Activated T-cell treated with anti-CD3 and anti-CD28 coated beads, Interleukin-2, amount 50 U/mL, for 24 hours (primary cell): Measurements from ENCODE around the gene DRAXIN.
"Not testable (repeated sequence)": the region's sequence is repeated elsewhere in the genome, so short reads cannot be mapped to it uniquely, and the experiment has no call there.

ENCODE experiments used
- DNase-seq: peaks from one replicate; pipeline ENCODE4 v3.0.0-alpha.2; 2020
- H3K27ac Mint-ChIP-seq: 2 replicates; pipeline ENCODE4 v1.8.0; 2020; ENCODE audit warnings: mild to moderate bottlenecking, mixed read lengths
- H3K27me3 Mint-ChIP-seq: 2 replicates; pipeline ENCODE4 v1.8.0; 2020; ENCODE audit warnings: mixed read lengths
- H3K36me3 Mint-ChIP-seq: 2 replicates; pipeline ENCODE4 v1.8.0; 2020; ENCODE audit warnings: low read depth, mixed read lengths
- H3K4me1 Mint-ChIP-seq: 2 replicates; pipeline ENCODE4 v1.8.0; 2020; ENCODE audit warnings: low read depth, mixed read lengths
- H3K4me3 Mint-ChIP-seq: 2 replicates; pipeline ENCODE4 v1.8.0; 2020; ENCODE audit warnings: mild to moderate bottlenecking, moderate library complexity, mixed read lengths
- H3K9me3 Mint-ChIP-seq: 2 replicates; pipeline ENCODE4 v1.8.0; 2020; ENCODE audit warnings: mixed read lengths

Gene DRAXIN, protein sequence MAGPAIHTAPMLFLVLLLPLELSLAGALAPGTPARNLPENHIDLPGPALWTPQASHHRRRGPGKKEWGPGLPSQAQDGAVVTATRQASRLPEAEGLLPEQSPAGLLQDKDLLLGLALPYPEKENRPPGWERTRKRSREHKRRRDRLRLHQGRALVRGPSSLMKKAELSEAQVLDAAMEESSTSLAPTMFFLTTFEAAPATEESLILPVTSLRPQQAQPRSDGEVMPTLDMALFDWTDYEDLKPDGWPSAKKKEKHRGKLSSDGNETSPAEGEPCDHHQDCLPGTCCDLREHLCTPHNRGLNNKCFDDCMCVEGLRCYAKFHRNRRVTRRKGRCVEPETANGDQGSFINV

DNA sequence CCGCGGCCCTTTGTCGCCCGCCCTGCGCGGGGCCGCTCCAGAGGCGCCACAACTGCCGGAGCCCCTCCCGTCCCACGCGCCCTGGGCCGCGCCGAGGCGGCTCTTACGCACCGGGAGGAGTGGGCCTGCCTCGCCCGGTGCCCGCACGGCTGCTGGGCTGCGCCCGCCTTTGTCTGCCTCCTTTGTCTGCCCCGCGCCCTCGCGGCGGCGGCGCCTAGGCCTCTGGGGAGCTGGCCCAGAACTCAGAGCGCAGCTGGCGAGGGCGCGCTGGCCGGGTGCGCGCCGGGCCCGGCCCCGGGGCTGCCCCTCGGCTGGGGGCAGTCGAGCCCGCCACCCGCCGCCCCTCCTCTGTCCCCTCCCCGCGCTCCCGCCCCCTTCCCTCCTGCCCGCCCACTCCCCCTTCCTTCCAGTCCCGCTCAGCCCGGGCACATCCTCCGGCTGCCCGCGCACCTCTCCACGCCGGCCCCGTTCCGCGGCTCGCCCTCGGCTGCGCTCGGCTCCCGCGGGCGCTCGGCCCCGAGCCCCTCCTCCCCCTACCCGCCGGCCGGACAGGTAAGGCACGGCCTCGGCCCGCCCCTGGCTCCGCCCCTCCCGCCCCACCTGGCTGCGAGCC is at the start of gene DRAXIN:
Gene DRAXIN (plus strand): TSS at position 409 of the 613 bp plus-strand sequence. CDS start 14,549 bp downstream, outside the sequence.
- DNase-seq, result peak; percentile 41
- no peak within 1 kb of the TSS for H3K27ac Mint-ChIP-seq
- no peaks in the 10 kb centered on the region for H3K9me3 Mint-ChIP-seq

DNA sequence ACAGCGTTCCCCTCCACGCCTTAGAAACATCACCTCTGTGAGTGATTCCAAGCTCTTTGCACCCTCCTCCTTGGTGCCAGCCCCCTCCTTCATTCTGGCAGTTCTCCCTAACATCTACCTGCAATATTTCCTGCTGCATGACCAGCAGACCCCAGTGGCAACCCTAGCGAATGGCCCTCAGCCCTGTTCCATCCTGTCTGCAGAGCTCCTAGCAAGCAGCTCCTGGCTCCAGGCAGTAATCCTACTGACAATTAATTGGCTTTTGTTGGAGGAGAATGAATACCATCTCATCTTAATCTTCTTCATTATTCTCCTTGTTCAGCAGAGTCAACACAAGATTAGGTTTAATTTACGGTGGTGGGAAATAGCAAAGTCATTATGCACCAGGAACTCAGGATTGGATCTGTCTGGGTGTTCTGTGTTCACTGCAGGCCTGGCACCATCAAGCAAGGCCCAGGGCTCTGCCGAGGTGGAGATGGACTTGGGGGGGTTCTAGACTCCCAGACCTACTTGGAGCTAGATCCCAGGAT is 49.7 kb upstream of the DRAXIN start:
- Mint-ChIP-seq H3K4me3 (no peak overlapping the region), H3K36me3 (no peaks in the 10 kb centered on the region), H3K27ac (no peak overlapping the region), H3K4me1 (peaks cover 1% of the 10 kb centered on the region), H3K27me3 (peaks cover under 1% of the 10 kb centered on the region), H3K9me3 (no peaks in the 10 kb centered on the region)
- no peak for DNase-seq

More for the DNA sequence above, at the start of gene DRAXIN:
- H3K4me1 Mint-ChIP-seq, result peaks cover 23% of the 10 kb centered on the region
- H3K36me3 Mint-ChIP-seq, result no peaks in the 10 kb centered on the region
- peaks cover 46% of the 10 kb centered on the region for H3K27me3 Mint-ChIP-seq
- peak within 1 kb of the TSS; percentile 59 for H3K4me3 Mint-ChIP-seq

- H3K27me3 Mint-ChIP-seq, result not testable (repeated sequence)
Observed at GRCh38 chr1:11642418-11643017, 49.0 kb upstream of the DRAXIN start.

DNA sequence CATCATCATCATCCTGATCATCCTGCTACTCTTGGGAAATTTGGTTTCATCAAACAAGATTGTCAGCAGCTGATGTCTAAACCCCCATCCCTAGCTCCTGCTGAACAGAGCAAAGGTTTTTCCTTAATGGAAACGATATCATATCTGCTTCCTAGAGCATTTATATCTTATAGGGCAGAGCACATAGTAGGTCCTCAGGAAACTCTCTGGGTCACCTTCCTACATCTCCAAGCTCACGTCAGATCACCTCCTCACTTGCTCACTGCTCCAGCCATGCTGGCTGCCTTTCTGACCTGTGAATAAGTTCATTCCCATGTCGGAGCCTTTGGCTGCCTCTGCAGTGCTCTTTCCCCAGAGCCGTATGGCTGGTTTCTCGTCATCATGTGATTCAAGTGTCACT is 47.7 kb upstream of the DRAXIN start:
- Mint-ChIP-seq H3K27ac (no peak overlapping the region), H3K4me3 (no peak overlapping the region), H3K27me3 (no peaks in the 10 kb centered on the region), H3K4me1 (peaks cover 4% of the 10 kb centered on the region), H3K36me3 (no peaks in the 10 kb centered on the region), H3K9me3 (no peaks in the 10 kb centered on the region)
- no peak for DNase-seq

More at GRCh38 chr1:11642418-11643017, 49.0 kb upstream of the DRAXIN start:
- peak; percentile 76 for DNase-seq
- not testable (repeated sequence) for H3K27ac Mint-ChIP-seq, H3K36me3 Mint-ChIP-seq, H3K9me3 Mint-ChIP-seq, H3K4me1 Mint-ChIP-seq, H3K4me3 Mint-ChIP-seq

DNA sequence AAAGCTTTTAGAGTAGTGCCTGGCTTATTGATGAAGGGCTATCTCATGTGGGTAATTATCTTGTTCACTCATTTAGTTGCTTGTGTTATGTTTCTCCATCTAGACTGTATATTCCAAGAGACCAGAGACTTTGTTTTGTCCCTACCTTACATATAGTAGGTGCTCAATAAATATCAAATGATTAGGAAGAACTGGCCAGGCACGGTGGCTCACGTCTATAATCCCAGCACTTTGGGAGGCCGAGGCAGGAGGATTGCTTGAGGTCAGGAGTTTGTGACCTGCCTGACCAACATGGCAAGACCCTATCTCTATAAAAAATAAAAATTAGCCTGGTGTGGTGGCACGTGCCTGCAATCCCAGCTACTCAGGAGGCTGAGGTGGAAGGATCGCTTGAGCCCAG is 46.2 kb upstream of the DRAXIN start:
- Mint-ChIP-seq H3K27me3 (peaks cover 3% of the 10 kb centered on the region), H3K9me3 (no peaks in the 10 kb centered on the region), H3K27ac (no peak overlapping the region), H3K4me1 (peaks cover 10% of the 10 kb centered on the region), H3K4me3 (no peak overlapping the region), H3K36me3 (no peaks in the 10 kb centered on the region)
- no peak for DNase-seq

DNA sequence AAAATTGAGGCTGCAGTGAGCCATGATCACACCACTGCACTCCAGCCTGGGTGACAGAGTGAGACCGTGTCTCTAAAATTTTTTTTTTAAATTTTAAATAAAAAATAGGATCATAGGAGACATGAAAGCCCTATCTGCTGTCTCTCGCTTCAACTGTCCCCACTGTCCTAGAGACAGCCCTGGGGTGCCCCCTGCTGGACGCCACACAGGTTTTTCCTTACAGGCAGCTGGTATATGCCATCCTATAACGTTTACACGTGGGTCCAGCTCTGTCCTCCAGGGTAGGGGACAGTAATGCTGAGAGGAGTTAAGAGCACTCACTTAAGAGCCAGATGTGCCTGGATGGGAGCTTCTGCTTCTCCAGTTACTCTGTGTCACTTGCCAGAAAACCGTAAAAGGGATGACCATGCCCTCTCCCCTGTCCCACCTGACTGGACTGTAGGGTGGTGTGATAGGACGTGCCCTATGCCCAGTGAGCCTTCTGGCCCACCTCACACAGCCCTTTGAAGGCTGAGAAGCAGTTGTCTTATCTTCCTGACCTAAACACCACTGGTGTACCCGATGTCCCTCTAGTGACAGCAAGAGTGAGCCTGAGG is 45.7 kb upstream of the DRAXIN start:
- Mint-ChIP-seq H3K27ac (no peak overlapping the region), H3K36me3 (no peaks in the 10 kb centered on the region), H3K27me3 (peaks cover 3% of the 10 kb centered on the region), H3K9me3 (no peaks in the 10 kb centered on the region), H3K4me3 (no peak overlapping the region), H3K4me1 (peaks cover 13% of the 10 kb centered on the region)
- DNase-seq, result peak; percentile 86

DNA sequence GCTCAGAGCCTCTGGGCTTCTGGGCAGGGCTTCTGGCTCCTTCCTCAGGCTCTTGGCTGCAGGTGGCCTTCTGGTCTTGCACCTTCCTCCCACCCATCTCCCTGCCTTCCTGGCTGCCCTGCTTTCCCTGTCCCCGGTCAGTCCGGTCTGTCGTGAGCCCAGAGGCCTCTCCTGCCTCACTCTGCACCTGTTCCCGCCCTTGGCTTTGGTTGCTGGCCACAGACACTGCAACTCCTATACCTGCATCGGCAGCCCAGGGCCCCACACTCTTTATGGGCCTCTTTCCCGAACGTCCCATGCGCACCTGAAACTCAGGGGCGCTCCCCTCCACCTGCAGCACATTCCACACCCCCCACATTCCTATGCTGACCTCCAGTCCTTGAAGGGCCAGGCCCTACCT is 45.2 kb upstream of the DRAXIN start:
- no peak overlapping the region for H3K27ac Mint-ChIP-seq
- no peak overlapping the region for H3K4me3 Mint-ChIP-seq
- H3K36me3 Mint-ChIP-seq, result no peaks in the 10 kb centered on the region
- peaks cover 3% of the 10 kb centered on the region for H3K27me3 Mint-ChIP-seq
- peaks cover 18% of the 10 kb centered on the region for H3K4me1 Mint-ChIP-seq
- no peaks in the 10 kb centered on the region for H3K9me3 Mint-ChIP-seq
- no peak for DNase-seq

- Mint-ChIP-seq H3K4me3 (no peak overlapping the region), H3K27ac (no peak overlapping the region), H3K9me3 (no peaks in the 10 kb centered on the region), H3K27me3 (peaks cover 3% of the 10 kb centered on the region), H3K36me3 (no peaks in the 10 kb centered on the region), H3K4me1 (peaks cover 19% of the 10 kb centered on the region)
- DNase-seq, result no peak
Observed at GRCh38 chr1:11647333-11647732, 44.2 kb upstream of the DRAXIN start.

GRCh38 chr1:11648039-11648438 is 43.5 kb upstream of the DRAXIN start:
- H3K9me3 Mint-ChIP-seq, result no peaks in the 10 kb centered on the region
- no peak overlapping the region for H3K27ac Mint-ChIP-seq
- H3K4me3 Mint-ChIP-seq, result no peak overlapping the region
- no peaks in the 10 kb centered on the region for H3K36me3 Mint-ChIP-seq
- no peak for DNase-seq
- peaks cover 18% of the 10 kb centered on the region for H3K4me1 Mint-ChIP-seq
- peaks cover 3% of the 10 kb centered on the region for H3K27me3 Mint-ChIP-seq

- Mint-ChIP-seq H3K4me1 (peaks cover 18% of the 10 kb centered on the region), H3K27me3 (peaks cover 3% of the 10 kb centered on the region), H3K9me3 (no peaks in the 10 kb centered on the region), H3K4me3 (no peak overlapping the region), H3K36me3 (no peaks in the 10 kb centered on the region), H3K27ac (no peak overlapping the region)
- peak; percentile 60 for DNase-seq
Observed at GRCh38 chr1:11648732-11649158, 42.8 kb upstream of the DRAXIN start.

DNA sequence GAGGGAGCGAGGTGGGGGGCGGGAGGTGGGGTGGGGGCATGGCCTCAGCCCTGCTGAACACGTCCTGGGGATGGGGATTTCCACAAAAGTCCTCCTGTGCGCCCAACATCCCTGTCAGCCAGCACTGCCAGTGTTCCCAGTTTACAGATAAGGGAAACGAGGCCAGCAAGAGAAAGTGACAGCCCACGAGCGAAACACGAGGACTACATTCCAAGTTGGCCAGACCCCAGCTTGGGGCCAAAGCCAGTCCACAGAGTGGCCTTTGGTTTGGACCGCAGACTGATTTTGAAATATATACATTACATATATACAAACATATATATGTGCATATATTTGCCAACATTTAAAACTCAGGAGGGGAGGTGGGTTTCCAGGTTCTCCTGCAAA is 42.3 kb upstream of the DRAXIN start:
- no peak overlapping the region for H3K27ac Mint-ChIP-seq
- H3K4me3 Mint-ChIP-seq, result no peak overlapping the region

GRCh38 chr1:11649624-11650330 is 41.7 kb upstream of the DRAXIN start:
- Mint-ChIP-seq H3K36me3 (no peaks in the 10 kb centered on the region), H3K4me1 (peaks cover 18% of the 10 kb centered on the region), H3K4me3 (peak overlapping the region; percentile 43), H3K27ac (no peak overlapping the region), H3K27me3 (peaks cover 3% of the 10 kb centered on the region), H3K9me3 (no peaks in the 10 kb centered on the region)
- DNase-seq, result no peak

More for the DNA sequence above, 42.3 kb upstream of the DRAXIN start:
- peaks cover 3% of the 10 kb centered on the region for H3K27me3 Mint-ChIP-seq
- H3K4me1 Mint-ChIP-seq, result peaks cover 18% of the 10 kb centered on the region
- H3K36me3 Mint-ChIP-seq, result no peaks in the 10 kb centered on the region
- no peak for DNase-seq
- H3K9me3 Mint-ChIP-seq, result no peaks in the 10 kb centered on the region

DNA sequence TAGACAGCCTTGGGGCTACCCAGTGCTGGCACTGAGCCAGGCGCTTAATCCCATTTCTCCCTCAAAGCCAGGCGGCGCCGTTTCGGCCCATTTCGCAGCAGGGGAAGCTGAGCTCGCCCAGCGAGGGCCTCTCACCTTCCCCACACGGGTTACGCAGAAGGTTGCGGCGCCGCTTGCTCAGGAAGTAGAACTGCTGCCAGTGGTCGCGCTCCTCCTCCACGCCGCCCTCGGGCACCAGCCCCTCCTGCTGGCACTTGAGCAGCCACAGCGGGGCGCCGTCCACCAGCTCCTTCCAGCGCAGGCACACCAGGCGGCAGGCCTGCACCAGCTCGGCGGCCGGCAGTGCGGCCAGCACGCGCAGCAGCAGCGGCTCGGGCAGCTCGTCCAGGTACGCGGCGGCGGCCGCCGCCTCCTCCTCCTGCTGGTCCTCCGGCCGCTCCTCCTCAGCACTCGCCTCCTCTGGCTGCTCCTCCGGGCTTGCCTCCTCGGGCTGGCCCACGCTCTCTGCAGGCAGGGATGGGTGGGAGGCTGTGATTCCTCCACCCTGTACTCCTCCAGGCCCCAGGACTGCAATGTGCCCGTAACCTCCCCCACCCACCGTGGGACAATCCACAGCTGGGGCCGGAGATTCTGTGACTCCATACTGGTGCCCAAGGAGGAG is 41.0 kb upstream of the DRAXIN start:
- no peaks in the 10 kb centered on the region for H3K9me3 Mint-ChIP-seq
- peak; percentile 85 for DNase-seq
- H3K27me3 Mint-ChIP-seq, result peaks cover 3% of the 10 kb centered on the region
- peaks cover 21% of the 10 kb centered on the region for H3K4me1 Mint-ChIP-seq
- H3K27ac Mint-ChIP-seq, result no peak overlapping the region
- peak overlapping the region; percentile 52 for H3K4me3 Mint-ChIP-seq
- H3K36me3 Mint-ChIP-seq, result no peaks in the 10 kb centered on the region

GRCh38 chr1:11651017-11651416 is 40.5 kb upstream of the DRAXIN start:
- peaks cover 3% of the 10 kb centered on the region for H3K27me3 Mint-ChIP-seq
- H3K4me3 Mint-ChIP-seq, result peak overlapping the region; percentile 52
- DNase-seq, result no peak
- no peak overlapping the region for H3K27ac Mint-ChIP-seq
- H3K4me1 Mint-ChIP-seq, result peaks cover 27% of the 10 kb centered on the region
- no peaks in the 10 kb centered on the region for H3K9me3 Mint-ChIP-seq
- peaks cover 3% of the 10 kb centered on the region for H3K36me3 Mint-ChIP-seq
